Fibroblast of mammary gland (primary cell): ENCODE data around the gene OTUD1.

ENCODE experiments used
- DNase-seq: peaks from one replicate; pipeline ENCODE4 v3.0.0-alpha.2; 2010; ENCODE audit warnings: low read depth
- H3K4me3 ChIP-seq: 2 replicates; pipeline ENCODE4 v1.5.1; 2011; ENCODE audit warnings: low read depth, mild to moderate bottlenecking, low read length, moderate library complexity; ENCODE audit not compliant: control insufficient read depth
- TF ChIP-seq, protein P1 (sequence below): conservative IDR thresholded peaks from 2 replicates; pipeline ENCODE4 v1.5.1; 2011; ENCODE audit warnings: low read depth, low read length, inconsistent platforms; ENCODE audit not compliant: control insufficient read depth, insufficient read depth

The OTUD1 gene

GRCh38 chr10:23457632-23458417 lies 18.9 kb downstream of the OTUD1 start:
- no peak for DNase-seq
- TF ChIP-seq, protein P1, sequence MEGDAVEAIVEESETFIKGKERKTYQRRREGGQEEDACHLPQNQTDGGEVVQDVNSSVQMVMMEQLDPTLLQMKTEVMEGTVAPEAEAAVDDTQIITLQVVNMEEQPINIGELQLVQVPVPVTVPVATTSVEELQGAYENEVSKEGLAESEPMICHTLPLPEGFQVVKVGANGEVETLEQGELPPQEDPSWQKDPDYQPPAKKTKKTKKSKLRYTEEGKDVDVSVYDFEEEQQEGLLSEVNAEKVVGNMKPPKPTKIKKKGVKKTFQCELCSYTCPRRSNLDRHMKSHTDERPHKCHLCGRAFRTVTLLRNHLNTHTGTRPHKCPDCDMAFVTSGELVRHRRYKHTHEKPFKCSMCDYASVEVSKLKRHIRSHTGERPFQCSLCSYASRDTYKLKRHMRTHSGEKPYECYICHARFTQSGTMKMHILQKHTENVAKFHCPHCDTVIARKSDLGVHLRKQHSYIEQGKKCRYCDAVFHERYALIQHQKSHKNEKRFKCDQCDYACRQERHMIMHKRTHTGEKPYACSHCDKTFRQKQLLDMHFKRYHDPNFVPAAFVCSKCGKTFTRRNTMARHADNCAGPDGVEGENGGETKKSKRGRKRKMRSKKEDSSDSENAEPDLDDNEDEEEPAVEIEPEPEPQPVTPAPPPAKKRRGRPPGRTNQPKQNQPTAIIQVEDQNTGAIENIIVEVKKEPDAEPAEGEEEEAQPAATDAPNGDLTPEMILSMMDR, result no peak
- no peak overlapping the region for H3K4me3 ChIP-seq

DNA sequence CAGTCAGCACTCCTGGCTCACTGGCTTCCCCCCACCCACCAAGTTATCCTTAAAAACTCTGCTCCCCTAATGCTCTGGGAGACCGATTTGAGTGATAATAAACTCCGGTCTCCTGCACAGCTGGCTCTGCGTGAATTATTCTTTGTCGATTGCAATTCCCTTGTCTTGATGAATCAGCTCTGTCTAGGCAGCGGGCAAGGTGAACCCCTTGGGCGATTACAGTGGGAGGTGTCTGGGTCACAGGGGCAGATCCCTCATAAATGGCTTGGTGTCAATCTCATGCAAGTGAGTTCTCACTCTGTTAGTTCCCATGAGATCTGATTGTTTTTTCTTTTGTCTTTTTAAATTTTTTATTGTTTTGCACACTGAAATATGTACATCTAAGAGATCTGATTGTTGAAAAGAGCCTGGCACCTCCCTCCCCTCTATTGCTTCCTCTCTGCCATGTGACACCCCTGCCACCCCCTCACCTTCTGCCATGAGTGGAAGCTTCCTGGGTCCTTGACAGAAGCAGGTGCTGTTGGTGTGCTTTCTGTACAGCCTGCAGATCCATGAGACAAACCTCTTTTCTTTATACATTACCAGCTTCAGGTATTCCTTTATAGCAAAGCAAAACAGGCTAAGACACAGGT lies 20.5 kb downstream of the OTUD1 start:
- TF ChIP-seq, protein P1, result no peak
- no peak overlapping the region for H3K4me3 ChIP-seq
- DNase-seq, result no peak

DNA sequence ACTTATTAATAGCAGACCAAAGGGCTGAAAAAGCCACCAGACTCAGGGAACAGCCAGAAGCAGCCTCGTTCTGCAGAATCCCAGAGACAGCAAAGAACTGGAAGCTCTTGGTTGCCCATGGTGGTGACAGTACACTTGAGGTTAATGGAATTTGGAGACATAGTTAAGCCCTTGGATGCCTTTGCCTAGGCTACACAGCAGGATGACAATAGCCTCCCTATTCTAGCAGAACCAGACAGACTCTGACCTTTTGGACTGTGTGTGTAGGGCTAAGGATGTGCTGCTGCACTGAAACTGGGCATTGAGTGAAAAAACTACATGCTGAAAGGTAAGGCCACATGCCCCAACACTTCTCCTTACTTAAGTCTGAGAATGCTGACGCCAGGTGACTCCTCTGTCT lies 22.7 kb downstream of the OTUD1 start:
- no peak for DNase-seq
- H3K4me3 ChIP-seq, result no peak overlapping the region
- TF ChIP-seq, protein P1, result no peak

- no peak overlapping the region for H3K4me3 ChIP-seq
- TF ChIP-seq, protein P1, result no peak
- no peak for DNase-seq
Observed at GRCh38 chr10:23467012-23467411, 28.1 kb downstream of the OTUD1 start.

- TF ChIP-seq, protein P1, result no peak
- no peak for DNase-seq
Observed at GRCh38 chr10:23467548-23467947, 28.7 kb downstream of the OTUD1 start.

GRCh38 chr10:23469596-23470237 lies 30.8 kb downstream of the OTUD1 start:
- TF ChIP-seq, protein P1, result no peak
- no peak for DNase-seq
- no peak overlapping the region for H3K4me3 ChIP-seq

More at GRCh38 chr10:23467548-23467947, 28.7 kb downstream of the OTUD1 start:
- no peak overlapping the region for H3K4me3 ChIP-seq
